ENCODE results near the gene OR8G1. TPM values are rescaled to one million over a fixed set of nuclear protein-coding genes. Genes with fewer than 3 reads are reported as not detected.
"Not testable (repeated sequence)": the region's sequence is repeated elsewhere in the genome, so short reads cannot be mapped to it uniquely, and the experiment has no call there.

The OR8G1 gene
- total RNA-seq, 2 experiments from 2014 or later: not detected

DNA sequence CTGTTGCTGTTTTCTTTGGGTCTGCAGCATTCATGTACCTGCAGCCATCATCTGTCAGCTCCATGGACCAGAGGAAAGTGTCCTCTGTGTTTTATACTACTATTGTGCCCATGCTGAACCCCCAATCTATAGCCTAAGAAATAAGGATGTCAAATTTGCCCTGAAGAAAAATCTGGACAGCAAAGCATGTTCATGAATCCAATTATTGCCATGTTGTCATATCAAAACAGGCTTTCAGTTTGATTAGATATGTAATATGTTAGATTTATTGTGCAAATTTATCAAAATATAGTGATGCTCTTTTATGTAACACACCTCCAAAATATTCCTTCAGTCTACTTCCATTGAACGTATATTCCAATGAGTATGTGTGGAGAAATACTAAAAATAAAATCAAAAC, 15.4 kb upstream of the OR8G1 start:
- CTCF ChIA-PET: no interaction called here

DNA sequence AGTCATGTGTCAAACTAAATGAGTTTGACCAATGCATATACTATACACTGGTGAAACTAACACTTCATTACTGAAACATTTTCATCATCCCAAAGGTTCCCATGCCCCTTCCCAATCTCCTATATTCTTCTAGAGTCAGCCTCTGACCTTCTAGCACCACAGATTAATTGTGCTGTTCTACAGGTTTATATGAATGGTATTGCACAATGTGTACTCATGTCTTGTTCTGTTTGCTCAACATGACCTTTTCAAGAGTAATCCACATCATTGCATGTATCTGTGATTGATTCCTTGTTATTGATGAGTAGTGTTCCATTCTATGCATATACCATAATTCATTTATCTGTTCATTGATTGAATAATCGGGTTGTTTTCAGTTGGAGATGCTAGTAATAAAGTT, 7.5 kb upstream of the OR8G1 start:
- CTCF ChIA-PET: no interaction called here

More for the DNA sequence above, 15.4 kb upstream of the OR8G1 start:
- POLR2A ChIA-PET: no interaction called here

DNA sequence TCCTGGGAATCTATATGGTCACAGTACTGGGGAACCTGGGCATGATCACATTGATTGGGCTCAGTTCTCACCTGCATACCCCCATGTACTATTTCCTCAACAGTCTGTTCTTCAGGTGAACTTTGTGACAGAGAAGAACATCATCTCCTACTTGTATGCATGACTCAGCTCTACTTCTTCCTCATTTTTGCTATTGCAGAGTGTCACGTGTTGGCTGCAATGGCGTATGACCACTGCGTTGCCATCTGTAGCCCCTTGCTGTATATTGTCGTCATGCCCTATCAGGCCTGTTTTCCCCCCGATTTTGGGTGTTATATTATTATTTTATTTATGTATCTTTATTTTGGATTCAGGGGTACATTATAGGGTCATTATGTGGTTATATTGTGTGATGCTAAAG, 2.4 kb upstream of the OR8G1 start:
- ChIA-PET CTCF (no interaction called here), POLR2A (no interaction called here)

More for the DNA sequence above, 7.5 kb upstream of the OR8G1 start:
- POLR2A ChIA-PET: no interaction called here

DNA sequence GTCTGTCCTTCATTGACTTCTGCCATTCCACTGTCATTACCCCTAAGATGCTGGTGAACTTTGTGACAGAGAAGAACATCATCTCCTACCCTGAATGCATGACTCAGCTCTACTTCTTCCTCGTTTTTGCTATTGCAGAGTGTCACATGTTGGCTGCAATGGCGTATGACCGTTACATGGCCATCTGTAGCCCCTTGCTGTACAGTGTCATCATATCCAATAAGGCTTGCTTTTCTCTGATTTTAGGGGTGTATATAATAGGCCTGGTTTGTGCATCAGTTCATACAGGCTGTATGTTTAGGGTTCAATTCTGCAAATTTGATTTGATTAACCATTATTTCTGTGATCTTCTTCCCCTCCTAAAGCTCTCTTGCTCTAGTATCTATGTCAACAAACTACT, 9.0 kb downstream of the OR8G1 start:
- POLR2A ChIA-PET, CTCF ChIA-PET: not testable (repeated sequence)

DNA sequence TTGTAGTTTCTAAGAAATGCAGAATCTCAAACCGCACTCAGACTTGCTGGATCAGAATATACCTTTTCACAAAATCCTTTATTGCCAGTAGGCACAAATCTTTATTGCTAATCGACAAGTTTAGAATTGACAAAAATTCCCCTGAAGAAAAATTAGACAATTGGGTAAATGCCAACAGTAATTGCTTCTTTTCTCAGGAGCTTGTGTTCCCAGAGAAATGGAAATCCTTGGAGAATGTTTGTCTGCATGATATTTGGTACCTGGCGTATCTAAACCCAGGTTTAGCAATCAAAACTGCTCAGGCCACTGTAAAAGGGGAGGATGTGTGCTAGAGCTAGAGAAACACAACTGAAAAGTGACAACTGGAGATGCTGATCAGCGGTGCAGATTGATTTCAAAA, 15.2 kb downstream of the OR8G1 start, which contains the start of gene OR8G5:
OR8G5 (plus strand) TSS at position 301 of the 400 bp plus-strand sequence. CDS start 8,556 bp downstream, outside the sequence.
- ChIA-PET CTCF (no interaction called here), POLR2A (no interaction called here)

DNA sequence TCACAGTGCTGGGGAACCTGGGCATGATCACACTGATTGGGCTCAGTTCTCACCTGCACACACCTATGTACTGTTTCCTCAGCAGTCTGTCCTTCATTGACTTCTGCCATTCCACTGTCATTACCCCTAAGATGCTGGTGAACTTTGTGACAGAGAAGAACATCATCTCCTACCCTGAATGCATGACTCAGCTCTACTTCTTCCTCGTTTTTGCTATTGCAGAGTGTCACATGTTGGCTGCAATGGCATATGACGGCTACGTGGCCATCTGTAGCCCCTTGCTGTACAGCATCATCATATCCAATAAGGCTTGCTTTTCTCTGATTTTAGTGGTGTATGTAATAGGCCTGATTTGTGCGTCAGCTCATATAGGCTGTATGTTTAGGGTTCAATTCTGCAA, 24.1 kb downstream of the OR8G1 start:
- CTCF ChIA-PET, POLR2A ChIA-PET: not testable (repeated sequence)

DNA sequence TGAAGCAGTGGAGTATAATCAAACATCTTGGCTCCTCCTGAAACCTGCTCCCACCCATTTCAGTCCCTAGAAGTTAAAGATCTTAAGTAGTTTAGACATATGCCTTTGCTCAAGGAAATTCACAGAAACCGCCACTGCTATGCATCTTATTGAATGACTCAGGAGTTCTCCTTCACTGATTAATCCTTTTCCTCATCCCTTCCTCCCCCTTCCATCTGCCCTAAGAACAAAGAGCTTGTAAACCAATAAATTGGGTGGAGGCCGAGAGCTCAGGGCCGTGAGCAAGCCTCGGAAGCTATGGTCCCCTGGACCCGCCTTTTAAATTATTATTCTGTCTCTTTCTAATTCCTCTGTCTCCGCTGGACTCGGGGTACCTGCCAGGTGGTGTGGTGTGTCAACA, 30.0 kb downstream of the OR8G1 start:
- POLR2A ChIA-PET, CTCF ChIA-PET: not testable (repeated sequence)

DNA sequence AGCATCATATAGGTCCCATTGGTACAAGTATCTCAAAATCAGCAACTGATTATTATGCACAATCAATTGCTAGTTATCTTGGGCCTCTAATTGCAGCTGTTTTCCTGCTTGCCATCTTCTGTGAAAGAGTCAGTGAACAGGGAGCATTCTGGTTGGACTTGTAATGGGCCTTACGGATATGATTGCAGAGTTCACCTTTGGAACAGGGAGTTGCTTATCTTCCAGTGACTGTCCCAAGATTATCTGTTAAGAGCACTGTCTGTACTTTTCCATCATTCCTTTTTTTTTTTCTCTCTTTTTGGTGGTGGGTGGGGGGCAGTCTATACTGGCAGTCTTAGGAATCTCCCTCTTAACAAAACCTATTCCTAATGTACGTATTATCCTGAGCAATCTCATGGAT, 33.1 kb downstream of the OR8G1 start:
- ChIA-PET CTCF (no interaction called here), POLR2A (no interaction called here)

DNA sequence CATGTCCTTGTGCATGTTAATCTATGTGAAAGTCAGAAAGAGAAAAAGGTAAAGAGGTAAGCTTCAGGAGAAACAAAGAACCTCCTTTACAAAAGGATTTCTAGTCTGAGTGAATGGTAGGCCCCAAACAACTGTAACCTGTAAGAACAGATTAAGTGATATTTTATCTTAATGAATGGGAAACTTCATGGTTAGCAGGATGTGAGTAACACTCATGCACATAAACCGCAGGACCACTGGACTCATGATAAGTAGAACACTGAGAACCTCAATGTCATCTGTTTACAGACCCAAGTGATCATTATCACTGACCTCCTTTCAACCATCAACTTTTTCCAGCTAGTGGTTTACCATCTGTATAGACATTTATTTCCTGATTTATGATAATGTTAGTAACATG, 35.2 kb downstream of the OR8G1 start:
- ChIA-PET POLR2A (no interaction called here), CTCF (no interaction called here)

DNA sequence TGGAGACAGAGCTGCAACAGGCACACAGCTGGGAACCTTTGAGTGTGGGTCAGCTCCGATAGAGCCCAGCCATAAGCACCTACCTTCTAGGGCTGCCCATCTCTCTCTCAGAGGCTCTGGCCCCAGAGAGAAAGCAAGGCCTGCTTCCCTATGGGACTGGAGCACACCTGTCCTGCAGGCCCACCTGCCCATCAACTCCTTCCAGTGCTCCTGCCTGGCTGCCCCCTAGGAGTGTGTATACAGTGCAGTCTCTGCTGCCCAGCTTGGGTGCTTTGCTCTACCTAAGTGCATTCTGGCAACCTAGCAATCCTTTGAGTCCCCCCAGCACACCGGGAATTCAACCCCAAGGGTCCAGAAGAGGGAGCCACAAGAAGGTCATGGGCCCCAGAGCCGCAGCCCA, 36.3 kb downstream of the OR8G1 start:
- CTCF ChIA-PET: no interaction called here
- POLR2A ChIA-PET: no interaction called here

DNA sequence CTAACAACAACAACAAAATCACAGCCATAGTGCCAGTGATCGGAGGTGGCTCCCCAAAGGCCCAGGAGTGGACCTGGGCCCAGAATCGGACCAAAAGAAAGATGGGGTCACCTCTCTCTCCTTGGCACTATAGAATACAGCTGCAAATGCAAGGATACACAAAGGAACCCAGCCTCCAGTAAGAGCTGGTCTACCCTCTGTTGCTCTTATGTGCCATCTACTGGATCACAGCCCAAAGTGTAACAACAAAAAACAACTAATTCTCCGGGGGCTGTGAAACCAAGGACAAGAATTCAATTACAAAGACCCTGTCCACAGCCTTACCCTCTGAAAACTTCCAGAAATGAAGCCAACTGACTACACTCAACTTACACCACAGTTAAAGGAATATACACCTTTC, 36.9 kb downstream of the OR8G1 start:
- CTCF ChIA-PET: no interaction called here

DNA sequence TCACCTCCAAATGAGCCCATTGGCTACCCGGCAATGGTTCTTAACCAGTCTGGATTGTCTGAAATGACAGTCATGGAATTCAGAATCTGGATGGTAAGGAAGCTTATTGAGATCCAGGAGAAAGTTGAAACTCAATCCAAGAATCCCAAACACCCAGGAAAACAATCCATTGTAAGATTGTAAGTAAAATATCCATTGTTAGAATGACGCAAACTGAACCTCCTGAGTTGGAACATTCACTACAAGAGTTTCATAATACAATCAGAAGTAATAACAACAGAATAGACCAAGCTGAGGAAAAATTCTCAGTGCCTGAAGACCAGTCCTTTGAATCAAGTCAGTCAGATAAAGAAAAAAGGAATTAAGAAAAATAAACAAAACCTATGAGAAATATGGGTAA, 37.4 kb downstream of the OR8G1 start:
- ChIA-PET POLR2A (no interaction called here), CTCF (no interaction called here)

More for the DNA sequence above, 36.9 kb downstream of the OR8G1 start:
- POLR2A ChIA-PET: no interaction called here

DNA sequence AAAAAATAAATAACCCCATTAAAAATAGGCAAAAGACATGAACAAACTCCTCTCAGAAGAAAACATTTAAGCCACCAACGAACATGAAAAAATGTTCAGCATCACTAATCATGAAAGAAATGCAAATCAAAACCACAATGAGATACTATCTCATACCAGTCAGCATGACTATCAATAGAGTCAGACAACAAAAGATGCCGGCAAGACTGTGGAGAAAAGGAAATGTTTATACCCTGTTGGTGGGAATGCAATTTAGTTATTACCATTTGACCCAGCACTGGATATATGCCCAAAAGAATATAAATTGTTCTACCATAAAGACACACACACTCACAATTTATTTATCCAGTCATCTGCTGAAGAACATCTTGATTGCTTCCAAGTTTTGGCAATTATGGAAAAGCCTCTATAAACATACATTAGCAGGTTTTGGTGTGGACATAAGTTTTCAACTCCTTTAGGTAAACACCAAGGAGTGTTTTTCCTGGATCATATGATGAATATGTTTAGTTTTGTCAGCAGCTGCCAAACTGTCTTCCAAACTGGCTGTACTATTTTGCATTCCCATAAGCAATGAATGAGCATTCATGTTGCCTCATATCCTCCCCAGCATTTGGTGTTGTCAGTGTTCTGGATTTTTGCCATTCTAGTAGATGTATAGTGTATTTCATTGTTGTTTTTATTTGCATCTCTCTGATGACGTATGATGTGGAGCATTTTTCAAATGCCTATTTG, 44.9 kb downstream of the OR8G1 start:
- POLR2A ChIA-PET: no interaction called here
- CTCF ChIA-PET: no interaction called here

DNA sequence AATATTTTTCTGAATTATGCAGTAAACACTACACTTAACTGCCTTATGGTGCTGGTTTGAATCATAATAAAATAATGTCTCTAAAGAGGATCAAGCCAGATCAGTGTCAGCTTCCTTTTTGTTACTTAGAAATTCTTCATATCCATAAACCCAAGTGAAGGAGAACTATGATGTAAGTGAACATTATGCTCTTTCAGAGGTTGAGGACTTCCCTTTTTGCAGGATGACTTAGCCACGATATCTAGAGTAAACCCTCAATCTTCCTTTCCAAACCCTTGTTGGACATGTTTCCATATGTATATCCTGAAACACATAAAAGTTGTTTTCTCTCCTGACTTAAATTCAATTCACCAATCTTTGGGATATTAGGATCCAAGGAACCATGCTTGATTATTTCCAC, 53.8 kb downstream of the OR8G1 start:
- POLR2A ChIA-PET: no interaction called here
- CTCF ChIA-PET: no interaction called here

DNA sequence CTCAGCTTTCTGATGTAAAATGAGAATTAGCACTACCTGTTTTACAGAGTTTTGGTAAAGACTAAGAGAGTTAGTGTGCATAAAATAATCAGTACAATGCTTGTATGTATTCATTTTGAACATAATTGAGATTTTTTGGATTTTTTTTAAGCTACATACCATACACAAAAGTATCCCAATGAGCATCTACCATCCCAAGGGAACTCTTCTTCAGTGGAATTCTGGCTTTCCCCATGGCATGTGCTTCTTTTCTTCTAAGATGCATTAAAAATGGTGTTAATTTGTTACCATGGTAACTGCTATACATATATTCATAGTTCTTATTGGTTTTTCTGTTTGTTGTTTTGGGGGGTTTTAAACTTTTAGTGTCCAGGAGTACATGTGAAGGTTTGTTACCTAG, 55.1 kb downstream of the OR8G1 start:
- CTCF ChIA-PET: no interaction called here
- POLR2A ChIA-PET: no interaction called here

DNA sequence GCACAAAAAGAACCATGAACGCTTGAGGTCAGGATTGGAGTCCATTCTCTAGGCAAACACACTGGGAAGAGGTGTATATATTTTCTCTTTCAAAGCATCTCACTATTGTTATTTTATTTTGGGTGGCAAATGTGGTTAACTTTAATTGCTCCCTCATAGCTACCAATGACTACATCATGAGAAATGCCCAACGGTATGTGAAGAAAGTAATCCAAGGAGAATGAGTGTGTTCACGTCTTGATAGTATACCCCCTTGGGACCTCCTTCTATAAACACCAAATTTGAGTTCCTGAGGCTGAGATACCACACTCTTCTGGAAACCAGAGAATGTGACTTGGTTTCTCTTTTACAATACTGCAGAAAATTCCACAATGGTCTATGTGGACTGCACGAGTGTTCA, 57.0 kb downstream of the OR8G1 start:
- ChIA-PET POLR2A (no interaction called here), CTCF (no interaction called here)

DNA sequence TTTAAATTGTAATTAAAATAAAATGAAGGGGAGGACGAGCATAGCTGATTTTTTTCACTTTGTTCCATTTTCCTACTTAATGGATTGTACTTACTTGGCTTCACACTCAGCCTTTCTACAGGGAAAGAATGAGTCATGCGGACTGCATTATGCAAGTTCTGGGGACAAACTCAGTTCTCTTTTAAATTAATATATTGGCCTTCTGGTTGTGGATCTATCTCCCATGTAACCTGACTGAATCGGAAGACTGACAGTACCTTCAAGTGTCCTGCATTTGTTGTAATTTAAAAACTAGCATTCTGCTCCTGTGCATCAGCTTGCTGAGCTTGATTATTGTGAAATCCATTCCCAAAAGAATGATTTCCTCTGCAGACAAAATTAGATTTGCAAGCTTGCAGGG, 60.7 kb downstream of the OR8G1 start:
- ChIA-PET POLR2A (interaction anchor here (0.6 kb wide), 1 partner anchor 26 kb away, joined by 3 read pairs; no protein-coding TSS in a partner anchor), CTCF (no interaction called here)

DNA sequence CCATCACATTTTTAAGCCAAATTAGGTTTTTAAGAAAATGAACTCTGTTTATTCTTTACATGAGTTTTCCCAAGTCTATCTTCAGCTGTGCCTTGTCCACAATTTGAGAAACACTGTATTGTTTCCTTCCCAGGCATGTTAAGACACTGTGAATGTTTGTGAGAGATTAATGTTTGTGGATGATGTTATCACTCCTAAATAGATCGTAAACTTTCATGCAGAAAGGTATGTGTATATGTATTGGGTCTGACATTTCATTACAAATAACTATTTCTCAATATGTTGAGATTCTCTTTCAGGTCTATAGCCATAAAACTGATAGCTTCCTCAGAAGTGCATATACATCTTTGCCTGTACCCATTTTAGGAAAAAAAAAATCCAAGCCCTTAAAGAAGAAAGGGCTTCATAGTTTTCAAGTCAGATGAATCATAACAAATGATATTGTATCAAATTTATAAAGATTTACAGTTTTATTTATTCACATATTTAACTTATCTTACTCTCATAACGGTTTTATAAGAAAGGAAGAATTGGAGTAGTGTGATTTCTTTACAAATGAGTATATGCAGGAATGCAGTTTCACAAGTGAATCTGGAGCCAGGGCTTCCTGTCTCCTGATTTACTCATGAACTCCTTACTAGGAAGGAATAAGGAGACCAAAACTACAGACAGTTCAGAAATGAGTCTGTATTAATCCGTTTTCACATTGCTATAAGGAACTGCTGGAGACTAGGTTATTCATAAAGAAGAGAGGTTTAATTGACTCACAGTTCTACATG, 61.6 kb downstream of the OR8G1 start:
- ChIA-PET POLR2A (no interaction called here), CTCF (no interaction called here)

Measured in activated CD8-positive, alpha-beta memory T cell treated with anti-CD3 and anti-CD28 coated beads for 36 hours (primary cell).